GM20431 (cell line): ENCODE results near the gene SPATA6L.
"Not testable (repeated sequence)": the region's sequence is repeated elsewhere in the genome, so short reads cannot be mapped to it uniquely, and the experiment has no call there.

Experiments
- in situ Hi-C: fragments of 300-500 bp; cut with MseI, MboI; formaldehyde crosslinking; loops from one replicate; pipeline ENCODE4 v1.15.0; 2020; ENCODE audit warnings: low sequenced_read_pairs; ENCODE audit not compliant: unreplicated experiment

SPATA6L gene

DNA sequence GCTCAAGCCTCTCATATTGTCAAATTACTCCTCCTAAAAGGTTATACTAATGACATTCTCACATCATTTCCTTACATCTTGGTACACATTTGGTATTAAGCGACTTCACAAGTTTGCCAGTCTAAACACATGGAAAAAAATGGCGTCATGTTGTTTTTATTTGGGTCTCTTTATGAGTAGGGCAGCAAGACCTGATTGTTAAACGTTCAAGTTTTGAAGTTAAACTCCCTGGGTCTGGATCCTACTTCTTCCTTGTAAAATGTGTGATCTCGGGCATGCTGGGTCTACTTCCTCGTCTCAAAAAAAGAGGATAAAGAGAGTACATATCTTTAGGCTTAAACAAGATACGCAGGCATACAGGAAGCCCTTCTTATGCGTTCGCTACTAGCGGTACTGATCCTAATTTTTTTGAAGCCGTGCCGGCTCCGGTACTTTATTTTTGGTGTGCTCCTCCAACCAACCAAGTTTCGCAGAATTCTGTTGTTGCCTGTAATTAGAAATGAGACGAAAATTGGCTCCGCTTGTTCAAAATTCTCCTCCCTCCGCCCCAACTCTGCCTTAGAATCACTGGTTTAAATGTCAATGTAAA is 12.5 kb upstream of the SPATA6L start:
- in situ Hi-C loops, result no loop called here

DNA sequence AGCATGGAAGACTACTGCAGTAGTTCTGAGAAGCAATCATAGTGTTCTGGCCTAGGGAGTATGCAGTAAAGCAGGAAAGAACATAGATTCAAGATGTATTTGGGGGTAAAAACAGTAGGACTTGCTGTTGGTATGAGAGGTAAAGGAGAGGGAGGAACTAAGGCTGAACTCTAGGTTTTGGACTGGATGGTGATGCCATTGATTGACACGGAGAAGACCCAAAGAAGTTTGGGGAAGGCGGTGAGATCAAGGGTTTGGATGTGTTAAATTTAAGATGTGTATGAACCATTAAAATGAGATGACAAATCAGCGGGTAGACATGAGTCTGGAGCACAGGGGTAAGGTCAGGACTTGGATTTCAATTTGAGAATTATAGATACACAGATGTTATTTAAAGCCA is 11.1 kb upstream of the SPATA6L start:
- in situ Hi-C loops, result no loop called here

- in situ Hi-C loops, result no loop called here
Measured at GRCh38 chr9:4674783-4675182, 8.5 kb upstream of the SPATA6L start.

DNA sequence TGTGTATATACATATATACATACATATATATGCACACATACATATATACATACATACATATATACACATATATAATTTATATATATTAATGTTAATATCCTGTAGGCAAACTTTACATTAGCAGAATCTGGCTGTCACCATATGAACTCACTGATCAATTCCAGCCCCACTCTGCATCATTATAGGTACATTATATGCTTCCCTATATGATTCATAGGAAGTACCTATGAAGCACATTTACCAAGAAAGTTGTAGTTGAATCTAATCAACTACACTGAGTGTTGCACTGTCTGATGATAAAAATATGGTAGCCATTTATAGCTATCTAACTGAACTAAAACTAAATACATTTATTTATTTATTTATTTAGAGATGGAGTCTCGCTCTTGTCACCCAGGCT is 5.5 kb upstream of the SPATA6L start:
- in situ Hi-C loops, result no loop called here

DNA sequence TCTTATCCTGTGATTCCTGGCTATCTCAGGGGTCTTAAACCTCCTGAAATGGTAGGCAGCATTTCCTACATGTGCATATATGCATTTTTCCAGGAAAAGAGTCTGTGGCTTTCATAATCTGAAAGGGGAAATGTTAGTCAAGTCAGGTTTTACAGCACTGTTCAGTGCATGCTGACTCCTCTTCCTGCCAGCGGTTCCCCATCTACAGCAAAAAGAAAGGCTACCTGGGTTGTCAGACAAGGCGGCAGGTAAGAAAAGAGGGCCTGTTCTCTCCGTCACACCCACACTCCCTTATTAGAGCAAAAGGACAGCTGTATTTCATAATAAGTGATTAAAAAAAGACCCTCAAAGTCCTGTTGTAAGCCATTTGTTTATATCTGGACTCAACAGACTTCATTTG is 4.3 kb upstream of the SPATA6L start:
- in situ Hi-C loops, result no loop called here

- in situ Hi-C loops, result no loop called here
Measured at GRCh38 chr9:4669890-4670289, 3.6 kb upstream of the SPATA6L start.

DNA sequence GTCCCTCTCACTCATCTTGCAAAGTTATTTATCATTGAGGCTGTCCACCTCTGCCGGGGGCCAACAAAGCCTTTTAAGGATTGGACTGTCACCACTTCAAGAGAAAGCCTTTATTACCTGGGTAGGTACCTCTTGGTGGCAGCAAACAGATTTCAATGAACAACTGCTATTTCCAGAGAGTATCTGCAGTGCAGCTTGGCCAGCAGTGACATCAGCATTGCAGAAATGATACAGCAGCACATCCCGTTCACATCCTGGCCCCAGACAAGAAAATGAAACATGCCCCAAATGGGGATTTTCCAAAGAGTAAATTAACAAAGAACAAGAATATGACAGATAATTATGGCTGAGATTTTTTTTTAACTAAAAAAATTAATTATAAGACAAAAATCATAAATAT is 2.3 kb upstream of the SPATA6L start:
- in situ Hi-C loops, result no loop called here

DNA sequence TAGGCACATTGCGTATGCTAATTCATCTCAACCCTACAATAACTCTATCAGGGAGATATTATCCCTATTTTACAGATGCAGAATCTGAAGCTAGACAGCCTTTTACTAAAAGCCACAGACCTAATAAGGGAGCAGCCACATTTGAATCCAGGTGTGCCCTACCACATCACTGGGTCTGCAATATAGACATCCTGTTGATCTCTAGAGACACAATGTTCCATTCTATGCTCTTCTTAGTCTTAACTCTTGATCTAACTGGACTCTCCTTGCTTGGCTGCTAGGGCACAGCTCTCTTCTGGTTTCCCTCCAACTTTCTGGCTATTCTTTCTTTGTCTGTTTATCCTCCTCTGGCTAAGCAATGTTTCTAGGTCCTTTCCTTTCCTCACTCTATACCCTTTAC is 1.4 kb upstream of the SPATA6L start:
- in situ Hi-C loops, result no loop called here

GRCh38 chr9:4665357-4665756 is 923 bp downstream of the SPATA6L start:
- in situ Hi-C loops, result no loop called here

DNA sequence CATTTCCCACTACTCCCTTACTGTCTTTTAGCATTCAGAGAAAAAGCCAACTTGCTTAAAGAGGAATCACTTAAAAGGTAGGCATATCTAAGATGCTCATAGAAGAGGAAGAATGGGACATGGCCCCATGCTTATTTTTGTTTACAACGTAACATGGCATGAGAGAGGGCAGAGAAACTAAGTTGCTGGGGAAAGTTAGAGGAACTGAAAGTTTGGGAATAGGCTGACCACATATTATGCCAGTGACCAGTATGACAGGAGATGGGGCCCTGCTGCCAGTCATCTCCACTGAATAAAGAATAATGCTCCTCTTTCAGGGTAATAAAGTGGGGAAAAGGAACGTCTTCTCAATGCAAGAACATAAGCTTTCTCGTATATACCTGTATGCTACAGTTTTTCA is 2.3 kb downstream of the SPATA6L start:
- in situ Hi-C loops, result no loop called here

- in situ Hi-C loops, result no loop called here
Measured at GRCh38 chr9:4662989-4663792, 3.1 kb downstream of the SPATA6L start.

DNA sequence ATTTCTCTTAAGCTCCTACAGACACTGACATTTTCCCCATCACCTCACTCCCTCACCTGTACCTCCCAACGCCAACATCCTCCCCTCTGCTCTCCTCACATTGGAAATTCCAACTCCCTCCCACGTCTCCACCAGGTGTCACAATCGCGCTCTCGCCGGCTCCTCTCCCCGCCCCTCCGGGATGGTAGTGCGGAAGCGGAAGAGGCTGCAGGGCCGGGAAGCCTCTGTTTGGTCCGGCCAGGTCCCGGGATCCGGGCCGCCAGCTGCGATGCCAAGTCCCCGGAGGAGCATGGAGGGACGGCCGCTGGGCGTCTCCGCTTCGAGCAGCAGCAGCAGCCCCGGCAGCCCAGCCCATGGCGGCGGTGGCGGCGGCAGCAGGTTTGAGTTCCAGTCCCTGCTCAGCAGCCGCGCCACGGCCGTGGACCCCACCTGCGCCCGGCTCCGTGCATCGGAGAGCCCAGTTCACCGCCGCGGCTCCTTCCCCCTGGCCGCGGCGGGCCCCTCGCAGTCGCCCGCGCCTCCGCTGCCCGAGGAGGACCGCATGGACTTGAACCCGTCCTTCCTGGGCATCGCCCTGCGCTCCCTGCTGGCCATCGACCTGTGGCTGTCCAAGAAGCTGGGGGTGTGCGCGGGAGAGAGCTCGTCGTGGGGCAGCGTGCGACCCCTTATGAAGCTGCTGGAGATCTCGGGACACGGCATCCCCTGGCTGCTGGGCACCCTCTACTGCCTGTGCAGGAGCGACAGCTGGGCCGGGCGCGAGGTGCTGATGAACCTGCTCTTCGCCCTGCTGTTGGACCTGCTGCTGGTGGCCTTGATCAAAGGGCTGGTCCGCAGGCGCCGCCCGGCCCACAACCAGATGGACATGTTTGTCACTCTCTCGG is 3.9 kb downstream of the SPATA6L start, which contains the start of gene PLPP6:
Gene PLPP6 (plus strand): TSS at position 187 of the 881 bp plus-strand sequence. CDS start 82 bp downstream, at position 269.
- in situ Hi-C loops, result no loop called here

- in situ Hi-C loops, result no loop called here
Measured at GRCh38 chr9:4661611-4662010, 4.7 kb downstream of the SPATA6L start.

DNA sequence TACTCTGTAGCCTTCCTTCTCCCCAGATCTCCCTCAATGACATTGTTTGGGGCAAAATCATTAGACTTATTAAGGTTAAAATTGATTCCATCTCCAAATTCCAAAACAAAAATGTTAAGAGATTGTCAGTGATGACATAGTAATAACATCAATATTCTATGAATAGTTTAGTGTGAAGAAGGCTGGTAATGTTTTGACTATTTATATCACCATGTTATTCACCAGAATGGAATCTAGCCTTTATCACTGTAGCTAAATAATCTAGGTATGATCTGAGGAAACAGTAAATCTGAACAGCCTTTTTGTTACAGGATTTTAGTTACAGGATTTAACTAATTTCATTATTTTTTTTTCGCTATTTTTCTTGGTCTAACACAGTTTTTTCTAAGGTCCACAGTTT is 5.1 kb downstream of the SPATA6L start:
- in situ Hi-C loops, result no loop called here

- in situ Hi-C loops, result not testable (repeated sequence)
Measured at GRCh38 chr9:4660665-4661064, 5.6 kb downstream of the SPATA6L start.

GRCh38 chr9:4657426-4658159 is 8.7 kb downstream of the SPATA6L start:
- in situ Hi-C loops, result no loop called here

DNA sequence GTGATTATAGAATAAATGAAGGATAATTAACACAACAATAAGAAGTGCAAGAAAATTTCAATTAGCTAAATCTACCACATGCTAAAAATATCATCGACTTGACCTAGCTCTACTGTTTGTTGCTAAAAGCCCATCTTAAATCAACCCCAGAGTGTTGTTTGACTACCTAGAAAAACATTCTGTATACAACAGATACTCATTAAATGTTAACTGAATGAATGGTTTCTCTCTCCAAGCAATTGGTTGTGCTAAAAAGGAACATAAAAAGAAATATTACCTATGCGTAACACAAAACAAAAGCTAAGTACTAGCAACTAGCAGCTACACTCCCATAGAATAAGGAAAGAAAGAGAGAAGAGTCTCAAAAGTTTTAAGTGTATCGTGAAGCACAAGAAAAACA is 9.7 kb downstream of the SPATA6L start:
- in situ Hi-C loops, result no loop called here

- in situ Hi-C loops, result not testable (repeated sequence)
Measured at GRCh38 chr9:4656196-4656595, 10.1 kb downstream of the SPATA6L start.

DNA sequence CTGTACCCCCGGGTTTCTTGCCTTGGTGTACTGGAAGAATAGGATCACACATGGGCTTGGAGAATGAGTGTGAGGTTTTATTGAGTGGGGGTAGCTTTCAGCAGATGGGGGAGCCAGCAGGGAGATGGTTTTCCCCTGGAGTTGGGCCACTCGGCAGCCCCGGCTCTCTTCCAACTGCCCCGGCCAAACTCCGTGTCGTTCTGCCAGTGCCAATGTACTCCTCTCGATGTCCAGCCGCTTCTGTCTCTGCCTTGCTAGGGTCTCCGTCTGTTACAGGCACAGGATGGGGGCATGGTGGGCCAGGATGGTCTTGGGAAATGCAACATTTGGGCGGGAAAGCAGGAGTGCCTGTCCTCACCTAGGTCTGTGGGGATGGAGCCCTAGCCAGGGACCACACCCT is 11.7 kb downstream of the SPATA6L start:
- in situ Hi-C loops, result no loop called here

DNA sequence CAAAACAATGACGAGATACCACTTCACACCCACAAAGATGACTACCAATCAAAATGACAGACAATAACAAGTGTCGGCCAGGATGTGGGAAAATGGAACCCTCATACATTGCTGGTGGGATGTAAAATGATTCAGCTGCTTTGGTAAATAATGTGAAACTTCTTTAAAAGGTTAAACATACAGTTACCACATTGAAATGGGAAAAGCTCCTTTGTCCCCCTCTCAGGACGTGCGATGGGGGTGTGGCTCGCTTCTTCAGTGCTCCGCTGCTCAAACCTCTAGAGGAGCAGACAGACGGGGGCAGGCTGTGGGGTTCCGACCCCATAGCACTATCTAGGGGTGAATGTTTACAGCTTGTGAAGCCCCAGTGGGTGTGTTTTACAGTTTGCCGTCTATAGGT is 12.2 kb downstream of the SPATA6L start:
- in situ Hi-C loops, result no loop called here
